Measurements from ENCODE around the gene DNAI7. TPM values are rescaled to one million over a fixed set of nuclear protein-coding genes. Genes with fewer than 3 reads are reported as not detected.

Gene DNAI7
- total and polyA plus RNA-seq, 2 of the 8 experiments (the other 6 are each of a cell fraction or from before 2014, with no cell fraction given) = 0.12 to 0.28 TPM

DNA sequence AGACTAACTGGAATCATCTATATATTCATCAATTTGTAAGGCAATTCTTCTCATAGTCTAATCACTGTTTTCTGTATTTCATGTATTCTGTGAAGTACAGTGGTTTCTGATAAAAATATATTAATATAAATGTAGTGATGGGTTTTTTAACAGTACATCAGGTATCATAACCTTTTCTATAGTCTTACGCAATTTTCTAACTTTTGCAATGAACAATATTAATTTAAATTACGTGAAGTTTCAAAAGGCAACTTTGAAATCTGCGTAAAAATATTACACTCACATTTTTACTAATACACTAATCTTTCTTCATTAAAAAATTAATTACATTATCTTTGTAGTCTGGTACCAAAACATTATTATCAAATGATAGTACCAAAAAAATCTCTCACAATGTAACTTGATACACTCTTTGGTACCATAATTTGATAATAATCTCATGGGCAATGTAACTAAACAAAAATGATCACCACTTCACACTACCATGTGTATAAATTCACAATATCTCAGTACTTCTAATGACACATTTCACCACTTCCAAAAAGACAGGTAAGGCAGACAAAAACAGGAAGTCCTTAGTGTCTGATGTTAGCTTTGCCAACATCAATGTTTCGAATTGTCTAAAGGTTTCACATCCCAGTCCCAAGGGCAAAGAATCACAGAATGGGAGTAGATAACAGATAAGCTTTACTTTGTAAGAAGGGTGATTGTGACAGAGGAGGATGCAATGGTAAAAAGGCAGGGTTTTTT lies 8.7 kb downstream of the DNAI7 start (continued):
- TF ChIP-seq RAD21 (IDR thresholded peaks at IDR 0.05 in 1 of 2, conservative IDR thresholded peaks at IDR 0.05 in 1 of 2; ENCODE audit: low read depth in 2 of 2, low read length in 2 of 2) = no peak
